Muscle layer of colon (tissue), 2 donors: ENCODE data around the gene PARD3B.

Source experiments
- H3K27ac ChIP-seq: one replicate; pipeline ENCODE4 v1.7.0; 2013; ENCODE audit warnings: low read depth, mild to moderate bottlenecking, low read length, moderate library complexity
- H3K27me3 ChIP-seq, 2 donors: one replicate each; pipeline ENCODE4 v1.7.0; 2013; ENCODE audit warnings: low read length in 2 of 2, mild to moderate bottlenecking in 2 of 2; ENCODE audit not compliant: insufficient read depth in 2 of 2, control insufficient read depth in 1 of 2
- H3K36me3 ChIP-seq: one replicate; pipeline ENCODE4 v1.7.0; 2013; ENCODE audit warnings: mild to moderate bottlenecking, low read length; ENCODE audit not compliant: insufficient read depth
- H3K4me1 ChIP-seq: one replicate; pipeline ENCODE4 v1.7.0; 2013; ENCODE audit warnings: mild to moderate bottlenecking, low read length; ENCODE audit not compliant: insufficient read depth
- H3K4me3 ChIP-seq, 2 donors: one replicate each; pipeline ENCODE4 v1.7.0; 2013; ENCODE audit warnings: low read length in 2 of 2, low read depth in 1 of 2, mild to moderate bottlenecking in 1 of 2, moderate library complexity in 1 of 2
- H3K9ac ChIP-seq: one replicate; pipeline ENCODE4 v1.7.0; 2013; ENCODE audit warnings: low read length
- H3K9me3 ChIP-seq: one replicate; pipeline ENCODE4 v1.7.0; 2013; ENCODE audit warnings: mild to moderate bottlenecking, low read length
- donor health status: abdominal sarcoma.
- donor health status: Adenocarcinoma of cecum.

The PARD3B gene

GRCh38 chr2:204635478-204635877 is 90.2 kb downstream of the PARD3B start:
- Histone ChIP-seq H3K27ac (no peak overlapping the region), H3K9ac (no peak overlapping the region), H3K36me3 (no peaks in the 10 kb centered on the region), H3K9me3 (no peaks in the 10 kb centered on the region), H3K4me1 (peaks cover 11% of the 10 kb centered on the region), H3K27me3 (no peaks in the 10 kb centered on the region), H3K4me3 (no peak overlapping the region)

GRCh38 chr2:204638471-204639194 is 93.4 kb downstream of the PARD3B start:
- no peak overlapping the region for H3K27ac ChIP-seq
- no peaks in the 10 kb centered on the region for H3K9me3 ChIP-seq
- H3K4me3 ChIP-seq = no peak overlapping the region

DNA sequence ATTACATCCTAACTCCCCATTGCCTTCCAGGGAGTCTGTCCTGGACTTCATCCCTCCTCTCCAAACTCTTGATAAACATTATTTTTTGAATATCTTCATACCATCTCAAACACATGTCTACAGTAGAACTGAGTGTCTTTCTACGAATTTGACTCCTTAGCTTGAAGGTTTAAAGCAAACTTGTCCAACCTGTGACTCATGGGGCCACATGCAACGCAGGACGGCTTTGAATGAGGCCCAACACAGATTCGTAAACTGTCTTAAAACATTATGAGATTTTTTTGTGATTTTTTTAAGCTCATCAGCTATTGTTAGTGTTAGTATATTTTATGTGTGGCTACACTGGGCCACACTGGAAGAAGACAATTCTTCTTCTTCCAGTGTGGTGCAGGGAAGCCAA is 98.1 kb downstream of the PARD3B start:
- H3K4me1 ChIP-seq = peaks cover 45% of the 10 kb centered on the region
- H3K4me3 ChIP-seq = no peak overlapping the region
- H3K9ac ChIP-seq = no peak overlapping the region
- H3K27ac ChIP-seq = no peak overlapping the region
- no peaks in the 10 kb centered on the region for H3K36me3 ChIP-seq
- H3K27me3 ChIP-seq = no peaks in the 10 kb centered on the region
- no peaks in the 10 kb centered on the region for H3K9me3 ChIP-seq

More at GRCh38 chr2:204638471-204639194, 93.4 kb downstream of the PARD3B start:
- Histone ChIP-seq H3K36me3 (no peaks in the 10 kb centered on the region), H3K4me1 (peaks cover 31% of the 10 kb centered on the region), H3K9ac (no peak overlapping the region), H3K27me3 (no peaks in the 10 kb centered on the region)

DNA sequence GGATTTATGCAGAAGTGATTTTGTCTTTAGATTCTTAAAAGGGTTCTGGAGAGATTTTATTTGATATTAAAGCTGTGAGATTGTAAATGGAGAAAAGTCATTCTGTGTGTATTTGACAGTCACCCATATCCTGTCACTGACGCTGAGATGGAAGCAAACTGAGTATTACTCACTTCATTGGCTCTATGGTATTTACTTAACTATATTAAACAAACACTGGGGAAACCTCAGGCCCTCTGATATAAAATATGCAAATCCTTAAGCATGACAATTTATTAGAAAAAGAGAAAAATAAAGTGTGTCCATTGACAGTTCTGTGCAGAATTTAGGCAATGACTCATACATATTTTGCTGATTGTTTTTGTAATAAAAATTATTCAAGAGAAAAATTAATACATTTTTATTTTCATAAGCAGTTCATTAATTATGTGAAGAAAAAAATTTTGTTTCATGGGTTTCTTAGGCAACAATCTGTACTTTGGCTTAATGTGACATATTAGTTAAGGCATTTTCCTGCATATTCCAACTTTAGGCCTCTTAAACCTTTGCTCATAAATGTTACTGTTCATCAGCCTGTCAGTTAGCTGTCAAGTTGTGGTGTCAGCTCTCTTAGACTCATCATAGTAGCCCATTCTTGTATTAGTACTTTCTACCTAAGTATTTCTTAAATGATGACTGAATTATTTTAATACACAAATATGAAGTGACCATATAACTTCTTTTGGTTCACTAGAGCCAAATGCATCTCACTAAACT is 99.9 kb downstream of the PARD3B start:
- no peaks in the 10 kb centered on the region for H3K27me3 ChIP-seq
- H3K27ac ChIP-seq = no peak overlapping the region
- peaks cover 37% of the 10 kb centered on the region for H3K4me1 ChIP-seq
- no peak overlapping the region for H3K4me3 ChIP-seq
- no peaks in the 10 kb centered on the region for H3K9me3 ChIP-seq
- H3K9ac ChIP-seq = no peak overlapping the region
- no peaks in the 10 kb centered on the region for H3K36me3 ChIP-seq

DNA sequence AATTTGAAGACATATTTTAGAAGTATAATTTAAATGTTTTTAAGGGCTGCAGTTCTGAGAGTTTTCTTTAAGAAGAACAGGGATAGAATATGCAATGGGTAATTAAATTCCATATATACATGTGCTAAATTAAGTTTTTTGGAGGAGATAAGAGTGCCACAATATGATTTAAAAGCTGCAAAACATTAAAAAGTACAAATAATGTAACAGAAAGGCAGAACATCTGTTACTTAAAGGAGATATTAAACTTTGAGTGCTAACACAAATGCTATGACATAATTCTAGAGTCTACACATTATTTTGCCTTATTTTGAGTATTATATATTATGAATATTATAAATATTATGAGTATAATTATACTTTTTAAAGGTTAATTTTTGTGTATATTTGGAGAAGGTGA is 102.4 kb downstream of the PARD3B start:
- peaks cover 22% of the 10 kb centered on the region for H3K4me1 ChIP-seq

DNA sequence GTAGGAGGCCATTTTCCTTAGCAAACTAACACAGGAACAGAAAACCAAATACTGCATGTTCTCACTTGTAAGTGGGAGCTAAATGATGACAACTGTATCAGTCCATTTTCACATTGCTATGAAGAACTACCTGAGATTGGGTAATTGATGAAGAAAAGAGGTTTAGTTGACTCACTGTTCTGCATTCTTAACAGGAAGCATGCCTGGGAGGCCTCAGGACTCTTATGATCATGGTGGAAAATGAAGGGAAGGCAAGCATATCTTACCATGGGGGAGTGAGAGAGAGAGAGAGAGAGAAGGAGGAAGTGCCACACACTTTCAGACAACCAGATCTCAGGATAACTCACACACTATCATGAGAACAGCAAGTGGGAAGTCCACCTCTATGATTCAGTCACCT is 105.3 kb downstream of the PARD3B start:
- H3K4me1 ChIP-seq = peaks cover 21% of the 10 kb centered on the region
- no peak overlapping the region for H3K9ac ChIP-seq
- no peaks in the 10 kb centered on the region for H3K27me3 ChIP-seq
- no peak overlapping the region for H3K4me3 ChIP-seq
- H3K36me3 ChIP-seq = no peaks in the 10 kb centered on the region
- no peak overlapping the region for H3K27ac ChIP-seq
- H3K9me3 ChIP-seq = no peaks in the 10 kb centered on the region

More for the DNA sequence above, 102.4 kb downstream of the PARD3B start:
- Histone ChIP-seq H3K27me3 (no peaks in the 10 kb centered on the region), H3K4me3 (no peak overlapping the region), H3K36me3 (no peaks in the 10 kb centered on the region), H3K9ac (no peak overlapping the region), H3K27ac (no peak overlapping the region), H3K9me3 (no peaks in the 10 kb centered on the region)

GRCh38 chr2:204652063-204652462 is 106.8 kb downstream of the PARD3B start:
- Histone ChIP-seq H3K27me3 (no peaks in the 10 kb centered on the region), H3K27ac (no peak overlapping the region), H3K9me3 (no peaks in the 10 kb centered on the region), H3K36me3 (no peaks in the 10 kb centered on the region), H3K4me3 (no peak overlapping the region), H3K9ac (no peak overlapping the region), H3K4me1 (peaks cover 18% of the 10 kb centered on the region)

GRCh38 chr2:204654669-204655068 is 109.4 kb downstream of the PARD3B start:
- no peaks in the 10 kb centered on the region for H3K27me3 ChIP-seq
- no peak overlapping the region for H3K27ac ChIP-seq
- no peak overlapping the region for H3K9ac ChIP-seq
- peaks cover 18% of the 10 kb centered on the region for H3K4me1 ChIP-seq
- no peaks in the 10 kb centered on the region for H3K36me3 ChIP-seq
- H3K4me3 ChIP-seq = no peak overlapping the region
- no peaks in the 10 kb centered on the region for H3K9me3 ChIP-seq

DNA sequence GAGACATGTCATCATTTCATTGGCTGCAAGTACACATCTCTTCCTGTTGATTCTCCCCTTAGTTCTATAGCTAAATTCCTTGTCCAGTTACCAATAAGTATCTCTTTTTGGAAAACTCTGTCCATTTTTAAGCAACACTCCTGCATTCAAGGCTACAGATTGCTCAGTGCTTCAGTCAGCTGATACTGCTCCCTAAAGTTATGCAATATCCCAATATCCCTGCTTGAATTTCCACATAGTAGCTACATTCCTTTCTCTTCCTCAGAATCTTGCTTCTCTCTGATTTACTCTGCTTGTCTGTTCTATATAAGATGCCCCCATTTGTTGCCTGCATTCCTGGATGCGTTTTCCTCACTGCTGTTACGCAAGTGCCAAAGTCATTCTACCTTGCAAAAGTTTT is 109.8 kb downstream of the PARD3B start:
- Histone ChIP-seq H3K36me3 (no peaks in the 10 kb centered on the region), H3K9ac (no peak overlapping the region), H3K4me3 (no peak overlapping the region), H3K27ac (no peak overlapping the region), H3K27me3 (no peaks in the 10 kb centered on the region), H3K4me1 (peaks cover 18% of the 10 kb centered on the region), H3K9me3 (no peaks in the 10 kb centered on the region)

- H3K27me3 ChIP-seq = no peaks in the 10 kb centered on the region
- H3K27ac ChIP-seq = no peak overlapping the region
- no peak overlapping the region for H3K4me3 ChIP-seq
- no peaks in the 10 kb centered on the region for H3K9me3 ChIP-seq
- peaks cover 18% of the 10 kb centered on the region for H3K4me1 ChIP-seq
- no peaks in the 10 kb centered on the region for H3K36me3 ChIP-seq
- no peak overlapping the region for H3K9ac ChIP-seq
These were observed 110.4 kb downstream of the PARD3B start for GRCh38 chr2:204655626-204656025.

GRCh38 chr2:204657024-204657423 is 111.7 kb downstream of the PARD3B start:
- Histone ChIP-seq H3K4me1 (peaks cover 18% of the 10 kb centered on the region), H3K27me3 (no peaks in the 10 kb centered on the region), H3K9ac (no peak overlapping the region), H3K9me3 (no peaks in the 10 kb centered on the region), H3K27ac (no peak overlapping the region), H3K36me3 (no peaks in the 10 kb centered on the region), H3K4me3 (no peak overlapping the region)
